Rectal smooth muscle tissue (tissue), 1 donor: Measurements from ENCODE around the gene SNCG.
"Not testable (repeated sequence)": the region's sequence is repeated elsewhere in the genome, so short reads cannot be mapped to it uniquely, and the experiment has no call there.

ENCODE experiments used
- H3K27ac ChIP-seq: one replicate; pipeline ENCODE4 v1.7.0; 2013; ENCODE audit warnings: low read depth, low read length, inconsistent platforms
- H3K27me3 ChIP-seq: one replicate; pipeline ENCODE4 v1.7.0; 2013; ENCODE audit warnings: low read length; ENCODE audit not compliant: control insufficient read depth, insufficient read depth
- H3K36me3 ChIP-seq: one replicate; pipeline ENCODE4 v1.7.0; 2013; ENCODE audit warnings: low read length; ENCODE audit not compliant: control insufficient read depth, insufficient read depth
- H3K4me1 ChIP-seq: one replicate; pipeline ENCODE4 v1.7.0; 2013; ENCODE audit warnings: low read length; ENCODE audit not compliant: control insufficient read depth, insufficient read depth
- H3K4me3 ChIP-seq: one replicate; pipeline ENCODE4 v1.7.0; 2013; ENCODE audit warnings: low read length
- H3K9ac ChIP-seq: one replicate; pipeline ENCODE4 v1.7.0; 2013; ENCODE audit warnings: low read length

The SNCG gene

GRCh38 chr10:86940076-86940475, 18.3 kb upstream of the SNCG start:
- H3K27ac ChIP-seq, H3K4me1 ChIP-seq, H3K9ac ChIP-seq, H3K36me3 ChIP-seq, H3K27me3 ChIP-seq, H3K4me3 ChIP-seq: not testable (repeated sequence)

GRCh38 chr10:86940677-86941076, 17.7 kb upstream of the SNCG start:
- H3K9ac ChIP-seq: no peak overlapping the region
- H3K4me1 ChIP-seq: peaks cover 2% of the 10 kb centered on the region
- no peaks in the 10 kb centered on the region for H3K36me3 ChIP-seq
- H3K27me3 ChIP-seq: no peaks in the 10 kb centered on the region
- H3K4me3 ChIP-seq: no peak overlapping the region
- H3K27ac ChIP-seq: no peak overlapping the region

- H3K4me3 ChIP-seq: no peak overlapping the region
- H3K9ac ChIP-seq: no peak overlapping the region
- peaks cover 4% of the 10 kb centered on the region for H3K27me3 ChIP-seq
- no peaks in the 10 kb centered on the region for H3K36me3 ChIP-seq
- H3K27ac ChIP-seq: no peak overlapping the region
- peaks cover 7% of the 10 kb centered on the region for H3K4me1 ChIP-seq
Measured at GRCh38 chr10:86941426-86941825, 17.0 kb upstream of the SNCG start.

- peaks cover 7% of the 10 kb centered on the region for H3K4me1 ChIP-seq
- H3K4me3 ChIP-seq: no peak overlapping the region
- no peak overlapping the region for H3K27ac ChIP-seq
- H3K27me3 ChIP-seq: peaks cover 5% of the 10 kb centered on the region
- H3K9ac ChIP-seq: no peak overlapping the region
- no peaks in the 10 kb centered on the region for H3K36me3 ChIP-seq
Measured at GRCh38 chr10:86941991-86942421, 16.4 kb upstream of the SNCG start.

GRCh38 chr10:86942441-86943315, 15.7 kb upstream of the SNCG start:
- H3K4me3 ChIP-seq: peak overlapping the region; percentile 5
- no peak overlapping the region for H3K9ac ChIP-seq
- H3K36me3 ChIP-seq: no peaks in the 10 kb centered on the region
- peaks cover 7% of the 10 kb centered on the region for H3K4me1 ChIP-seq
- H3K27me3 ChIP-seq: peaks cover 5% of the 10 kb centered on the region
- no peak overlapping the region for H3K27ac ChIP-seq

- Histone ChIP-seq H3K9ac (no peak overlapping the region), H3K4me3 (no peak overlapping the region), H3K27me3 (peaks cover 5% of the 10 kb centered on the region), H3K36me3 (no peaks in the 10 kb centered on the region), H3K27ac (no peak overlapping the region), H3K4me1 (peaks cover 7% of the 10 kb centered on the region)
Measured at GRCh38 chr10:86943316-86944030, 14.9 kb upstream of the SNCG start.

- Histone ChIP-seq H3K4me3 (no peak overlapping the region), H3K27ac (no peak overlapping the region), H3K9ac (no peak overlapping the region), H3K27me3 (peaks cover 5% of the 10 kb centered on the region), H3K36me3 (no peaks in the 10 kb centered on the region), H3K4me1 (peaks cover 7% of the 10 kb centered on the region)
Measured at GRCh38 chr10:86944031-86944419, 14.4 kb upstream of the SNCG start.

- Histone ChIP-seq H3K27me3 (peaks cover 5% of the 10 kb centered on the region), H3K9ac (no peak overlapping the region), H3K27ac (no peak overlapping the region), H3K4me1 (peaks cover 7% of the 10 kb centered on the region), H3K4me3 (no peak overlapping the region), H3K36me3 (no peaks in the 10 kb centered on the region)
Measured at GRCh38 chr10:86944471-86944870, 13.9 kb upstream of the SNCG start.

GRCh38 chr10:86944907-86945306, 13.5 kb upstream of the SNCG start:
- peaks cover 5% of the 10 kb centered on the region for H3K4me1 ChIP-seq
- no peak overlapping the region for H3K27ac ChIP-seq
- H3K9ac ChIP-seq: no peak overlapping the region
- no peaks in the 10 kb centered on the region for H3K36me3 ChIP-seq
- peaks cover 5% of the 10 kb centered on the region for H3K27me3 ChIP-seq
- no peak overlapping the region for H3K4me3 ChIP-seq

GRCh38 chr10:86945361-86946212, 12.8 kb upstream of the SNCG start:
- Histone ChIP-seq H3K27ac (no peak overlapping the region), H3K27me3 (peaks cover 5% of the 10 kb centered on the region), H3K4me1 (peaks cover 5% of the 10 kb centered on the region), H3K4me3 (no peak overlapping the region), H3K9ac (no peak overlapping the region), H3K36me3 (no peaks in the 10 kb centered on the region)

- peaks cover 5% of the 10 kb centered on the region for H3K27me3 ChIP-seq
- no peak overlapping the region for H3K9ac ChIP-seq
- no peaks in the 10 kb centered on the region for H3K36me3 ChIP-seq
- H3K27ac ChIP-seq: no peak overlapping the region
- no peak overlapping the region for H3K4me3 ChIP-seq
- peaks cover 5% of the 10 kb centered on the region for H3K4me1 ChIP-seq
Measured at GRCh38 chr10:86946213-86947155, 11.9 kb upstream of the SNCG start.
